Measurements from ENCODE around the gene KIF6. TPM values are rescaled to one million over a fixed set of nuclear protein-coding genes. Genes with fewer than 3 reads are reported as not detected.

The KIF6 gene
- total and polyA plus RNA-seq, 2 donors (not counting 1 experiment from before 2014, with no cell fraction given) = not detected

DNA sequence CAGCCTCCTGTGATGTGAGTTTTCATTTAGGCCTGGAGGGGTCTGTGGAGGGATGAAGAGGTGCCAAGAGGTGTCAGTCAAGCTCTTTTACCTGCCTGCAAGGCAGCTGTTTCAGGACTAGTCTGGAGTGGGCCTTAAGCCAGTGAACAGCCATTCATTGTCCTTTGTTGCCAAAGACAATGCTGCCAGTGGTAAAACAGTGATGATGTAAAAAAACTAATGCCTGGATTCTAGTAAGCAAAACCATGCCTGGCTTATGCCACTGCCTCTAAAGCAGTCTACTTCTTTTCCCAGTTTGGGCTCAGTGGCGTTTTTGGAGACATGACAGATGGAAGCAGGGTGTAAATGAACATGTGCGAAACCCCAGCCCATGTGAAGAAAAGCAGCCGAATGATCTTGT, 309.2 kb downstream of the KIF6 start:
- no peaks in the 10 kb centered on the region for H3K9me3 Mint-ChIP-seq (ENCODE audit: insufficient read depth)
- H2AFZ ChIP-seq (ENCODE audit: insufficient read depth, low read depth, low read length, poor library complexity, severe bottlenecking) = no peak overlapping the region

DNA sequence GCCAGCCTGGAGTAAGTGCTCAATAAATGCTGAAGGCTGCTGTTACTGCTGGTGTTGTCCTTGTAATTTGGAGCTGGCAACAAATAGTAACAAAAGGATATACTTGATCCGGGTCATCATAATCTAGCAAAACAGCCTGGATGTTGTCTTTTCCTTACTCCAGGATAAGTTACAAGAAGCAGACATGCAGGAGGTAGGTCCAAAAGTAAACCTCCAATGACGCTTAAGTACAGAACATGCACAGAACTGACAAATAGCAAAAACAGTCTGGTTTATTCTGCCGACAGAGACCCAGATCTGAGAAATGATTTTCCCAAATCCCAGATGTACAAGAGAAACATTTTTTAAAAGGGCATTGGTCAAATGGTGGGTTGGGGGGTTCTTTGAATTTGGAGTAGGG, 309.7 kb downstream of the KIF6 start:
- H3K27ac ChIP-seq (ENCODE audit: low read length in 2 of 2) = no peak overlapping the region
- no peaks in the 10 kb centered on the region for H3K79me2 ChIP-seq (ENCODE audit: control insufficient read depth, insufficient read depth, low read length)
- intact Hi-C loops (cut with micrococcal nuclease) = no loop called here
- no peak overlapping the region for H2AFZ ChIP-seq (ENCODE audit: insufficient read depth, low read depth, low read length, poor library complexity, severe bottlenecking)
- Mint-ChIP-seq H3K27ac (no peak overlapping the region), H3K27me3 (no peaks in the 10 kb centered on the region), H3K4me1 (no peaks in the 10 kb centered on the region), H3K9me3 (ENCODE audit: insufficient read depth) (no peaks in the 10 kb centered on the region), H3K4me3 (no peak overlapping the region)
- H3K9me3 ChIP-seq (ENCODE audit: control extremely low read depth in 1 of 3, control insufficient read depth in 2 of 3, insufficient read depth in 1 of 3, low read length in 2 of 3) = no peaks in the 10 kb centered on the region
- no peaks in the 10 kb centered on the region for H4K20me1 ChIP-seq (ENCODE audit: control insufficient read depth, insufficient read depth, low read length, poor library complexity, severe bottlenecking)
- H3K4me3 ChIP-seq (ENCODE audit: control extremely low read depth in 1 of 5, extremely low read depth in 1 of 5, insufficient read depth in 1 of 5, low read depth in 2 of 5, low read length in 4 of 5) = no peak overlapping the region
- DNase-seq (no peak), ATAC-seq (ENCODE audit: low read depth) (no peak)
- H3K4me1 ChIP-seq (ENCODE audit: control insufficient read depth in 2 of 2, insufficient read depth in 2 of 2, low read length in 2 of 2) = no peaks in the 10 kb centered on the region
- no peak overlapping the region for H3K4me2 ChIP-seq (replicated peaks; ENCODE audit: low read depth, low read length, poor library complexity, severe bottlenecking)
- no peak overlapping the region for H3K9ac ChIP-seq (ENCODE audit: low read length)
- ChIA-PET POLR2A (no interaction called here), CTCF (no interaction called here)
- no peak for TF ChIP-seq EZH2 (IDR thresholded peaks at IDR 0.05; ENCODE audit: borderline replicate concordance, insufficient read depth, low read depth, low read length, poor library complexity, severe bottlenecking)
- TF ChIP-seq, protein P1, sequence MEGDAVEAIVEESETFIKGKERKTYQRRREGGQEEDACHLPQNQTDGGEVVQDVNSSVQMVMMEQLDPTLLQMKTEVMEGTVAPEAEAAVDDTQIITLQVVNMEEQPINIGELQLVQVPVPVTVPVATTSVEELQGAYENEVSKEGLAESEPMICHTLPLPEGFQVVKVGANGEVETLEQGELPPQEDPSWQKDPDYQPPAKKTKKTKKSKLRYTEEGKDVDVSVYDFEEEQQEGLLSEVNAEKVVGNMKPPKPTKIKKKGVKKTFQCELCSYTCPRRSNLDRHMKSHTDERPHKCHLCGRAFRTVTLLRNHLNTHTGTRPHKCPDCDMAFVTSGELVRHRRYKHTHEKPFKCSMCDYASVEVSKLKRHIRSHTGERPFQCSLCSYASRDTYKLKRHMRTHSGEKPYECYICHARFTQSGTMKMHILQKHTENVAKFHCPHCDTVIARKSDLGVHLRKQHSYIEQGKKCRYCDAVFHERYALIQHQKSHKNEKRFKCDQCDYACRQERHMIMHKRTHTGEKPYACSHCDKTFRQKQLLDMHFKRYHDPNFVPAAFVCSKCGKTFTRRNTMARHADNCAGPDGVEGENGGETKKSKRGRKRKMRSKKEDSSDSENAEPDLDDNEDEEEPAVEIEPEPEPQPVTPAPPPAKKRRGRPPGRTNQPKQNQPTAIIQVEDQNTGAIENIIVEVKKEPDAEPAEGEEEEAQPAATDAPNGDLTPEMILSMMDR (IDR thresholded peaks at IDR 0.05) = no peak
- WGBS (ENCODE audit: insufficient coverage) = 100% methylated on average over 1 of the region's 3 CpGs
- no peaks in the 10 kb centered on the region for H3K27me3 ChIP-seq (replicated peaks in 1 of 4; ENCODE audit: control extremely low read depth in 1 of 4, control insufficient read depth in 3 of 4, insufficient read depth in 4 of 4, low read length in 3 of 4)
- H3K36me3 ChIP-seq (replicated peaks in 1 of 2; ENCODE audit: control extremely low read depth in 1 of 2, control insufficient read depth in 1 of 2, extremely low read depth in 1 of 2, insufficient read depth in 2 of 2, low read length in 1 of 2) = no peaks in the 10 kb centered on the region

More for the DNA sequence above, 309.2 kb downstream of the KIF6 start:
- no peak overlapping the region for H3K27ac ChIP-seq (ENCODE audit: low read length in 2 of 2)
- ATAC-seq (ENCODE audit: low read depth) = no peak
- intact Hi-C loops (cut with micrococcal nuclease) = no loop called here
- TF ChIP-seq, protein P1 (IDR thresholded peaks at IDR 0.05) = no peak
- Mint-ChIP-seq H3K27ac (no peak overlapping the region), H3K27me3 (no peaks in the 10 kb centered on the region), H3K4me3 (no peak overlapping the region), H3K4me1 (no peaks in the 10 kb centered on the region)
- H3K4me2 ChIP-seq (replicated peaks; ENCODE audit: low read depth, low read length, poor library complexity, severe bottlenecking) = no peak overlapping the region
- ChIA-PET CTCF (no interaction called here), POLR2A (no interaction called here)
- no peak for DNase-seq
- H4K20me1 ChIP-seq (ENCODE audit: control insufficient read depth, insufficient read depth, low read length, poor library complexity, severe bottlenecking) = no peaks in the 10 kb centered on the region
- no peaks in the 10 kb centered on the region for H3K9me3 ChIP-seq (ENCODE audit: control extremely low read depth in 1 of 3, control insufficient read depth in 2 of 3, insufficient read depth in 1 of 3, low read length in 2 of 3)
- H3K4me1 ChIP-seq (ENCODE audit: control insufficient read depth in 2 of 2, insufficient read depth in 2 of 2, low read length in 2 of 2) = no peaks in the 10 kb centered on the region
- H3K79me2 ChIP-seq (ENCODE audit: control insufficient read depth, insufficient read depth, low read length) = no peaks in the 10 kb centered on the region
- H3K27me3 ChIP-seq (replicated peaks in 1 of 4; ENCODE audit: control extremely low read depth in 1 of 4, control insufficient read depth in 3 of 4, insufficient read depth in 4 of 4, low read length in 3 of 4) = no peaks in the 10 kb centered on the region
- H3K4me3 ChIP-seq (ENCODE audit: control extremely low read depth in 1 of 5, extremely low read depth in 1 of 5, insufficient read depth in 1 of 5, low read depth in 2 of 5, low read length in 4 of 5) = no peak overlapping the region
- no peak overlapping the region for H3K9ac ChIP-seq (ENCODE audit: low read length)
- no CpG with 5 or more reads among the region's 3 CpGs for WGBS (ENCODE audit: insufficient coverage)
- H3K36me3 ChIP-seq (replicated peaks in 1 of 2; ENCODE audit: control extremely low read depth in 1 of 2, control insufficient read depth in 1 of 2, extremely low read depth in 1 of 2, insufficient read depth in 2 of 2, low read length in 1 of 2) = no peaks in the 10 kb centered on the region

Data from B cell (primary cell).